Activated naive CD8-positive, alpha-beta T cell treated with anti-CD3 and anti-CD28 coated beads for 36 hours (primary cell): ENCODE results near the gene CMTM4. TPM values are rescaled to one million over a fixed set of nuclear protein-coding genes. Genes with fewer than 3 reads are reported as not detected.
"Not testable (repeated sequence)": the region's sequence is repeated elsewhere in the genome, so short reads cannot be mapped to it uniquely, and the experiment has no call there.

Experiments
- DNase-seq: peaks from one replicate; pipeline ENCODE4 v3.0.0; 2021
- H3K27ac Mint-ChIP-seq: one replicate; pipeline ENCODE4 v1.8.0; 2022; ENCODE audit warnings: mild to moderate bottlenecking, moderate library complexity, mixed read lengths
- H3K27me3 Mint-ChIP-seq: one replicate; pipeline ENCODE4 v1.8.0; 2022; ENCODE audit warnings: mild to moderate bottlenecking, mixed read lengths
- H3K36me3 Mint-ChIP-seq: one replicate; pipeline ENCODE4 v1.8.0; 2021; ENCODE audit warnings: mild to moderate bottlenecking, mixed read lengths
- H3K4me1 Mint-ChIP-seq: one replicate; pipeline ENCODE4 v1.8.0; 2021; ENCODE audit warnings: mixed read lengths
- H3K4me3 Mint-ChIP-seq: one replicate; pipeline ENCODE4 v1.8.0; 2022; ENCODE audit warnings: mild to moderate bottlenecking, moderate library complexity, mixed read lengths
- H3K9me3 Mint-ChIP-seq: one replicate; pipeline ENCODE4 v1.8.0; 2022; ENCODE audit warnings: mixed read lengths
- total RNA-seq, 2 experiments: library from RNA; stranded (reverse); gene quantifications; one replicate each; pipeline ENCODE4 v1.2.3, GENCODE V29; 2021

The CMTM4 gene
- total RNA-seq, 2 experiments from 2014 or later, result 2.4 to 2.8 TPM

- H3K36me3 Mint-ChIP-seq, result no peaks in the 10 kb centered on the region
These were observed 46.8 kb downstream of the CMTM4 start for GRCh38 chr16:66649636-66650205.

GRCh38 chr16:66649167-66649566 is 47.4 kb downstream of the CMTM4 start:
- Mint-ChIP-seq H3K4me1 (peaks cover 13% of the 10 kb centered on the region), H3K9me3 (no peaks in the 10 kb centered on the region), H3K27ac (no peak overlapping the region), H3K4me3 (no peak overlapping the region), H3K36me3 (no peaks in the 10 kb centered on the region), H3K27me3 (peaks cover 2% of the 10 kb centered on the region)
- no peak for DNase-seq

More at GRCh38 chr16:66649636-66650205, 46.8 kb downstream of the CMTM4 start:
- Mint-ChIP-seq H3K27ac (no peak overlapping the region), H3K4me1 (peaks cover 13% of the 10 kb centered on the region), H3K9me3 (no peaks in the 10 kb centered on the region), H3K4me3 (no peak overlapping the region), H3K27me3 (peaks cover 5% of the 10 kb centered on the region)
- DNase-seq, result no peak

- Mint-ChIP-seq H3K27ac (no peak overlapping the region), H3K4me3 (no peak overlapping the region), H3K9me3 (no peaks in the 10 kb centered on the region), H3K27me3 (no peaks in the 10 kb centered on the region), H3K4me1 (peaks cover 11% of the 10 kb centered on the region), H3K36me3 (no peaks in the 10 kb centered on the region)
- no peak for DNase-seq
These were observed 48.7 kb downstream of the CMTM4 start for GRCh38 chr16:66647866-66648265.

GRCh38 chr16:66641387-66641786 is 55.2 kb downstream of the CMTM4 start:
- Mint-ChIP-seq H3K4me3 (no peak overlapping the region), H3K4me1 (no peaks in the 10 kb centered on the region), H3K27ac (no peak overlapping the region), H3K9me3 (no peaks in the 10 kb centered on the region), H3K27me3 (no peaks in the 10 kb centered on the region), H3K36me3 (no peaks in the 10 kb centered on the region)
- no peak for DNase-seq

- no peaks in the 10 kb centered on the region for H3K27me3 Mint-ChIP-seq
- no peak overlapping the region for H3K27ac Mint-ChIP-seq
- H3K4me3 Mint-ChIP-seq, result no peak overlapping the region
- H3K36me3 Mint-ChIP-seq, result no peaks in the 10 kb centered on the region
- no peaks in the 10 kb centered on the region for H3K4me1 Mint-ChIP-seq
- H3K9me3 Mint-ChIP-seq, result no peaks in the 10 kb centered on the region
- DNase-seq, result no peak
These were observed 55.7 kb downstream of the CMTM4 start for GRCh38 chr16:66640724-66641314.

GRCh38 chr16:66639091-66639885 is 57.3 kb downstream of the CMTM4 start:
- H3K9me3 Mint-ChIP-seq, result no peaks in the 10 kb centered on the region

GRCh38 chr16:66637806-66638205 is 58.7 kb downstream of the CMTM4 start:
- no peak for DNase-seq
- no peaks in the 10 kb centered on the region for H3K27me3 Mint-ChIP-seq
- no peak overlapping the region for H3K4me3 Mint-ChIP-seq
- no peaks in the 10 kb centered on the region for H3K4me1 Mint-ChIP-seq
- no peaks in the 10 kb centered on the region for H3K9me3 Mint-ChIP-seq
- no peaks in the 10 kb centered on the region for H3K36me3 Mint-ChIP-seq
- no peak overlapping the region for H3K27ac Mint-ChIP-seq

More at GRCh38 chr16:66639091-66639885, 57.3 kb downstream of the CMTM4 start:
- Mint-ChIP-seq H3K4me1 (no peaks in the 10 kb centered on the region), H3K27me3 (no peaks in the 10 kb centered on the region), H3K27ac (no peak overlapping the region), H3K36me3 (no peaks in the 10 kb centered on the region), H3K4me3 (no peak overlapping the region)
- no peak for DNase-seq

- H3K4me1 Mint-ChIP-seq, result no peaks in the 10 kb centered on the region
- H3K36me3 Mint-ChIP-seq, result no peaks in the 10 kb centered on the region
- no peaks in the 10 kb centered on the region for H3K9me3 Mint-ChIP-seq
- no peak overlapping the region for H3K27ac Mint-ChIP-seq
- DNase-seq, result no peak
- no peaks in the 10 kb centered on the region for H3K27me3 Mint-ChIP-seq
- no peak overlapping the region for H3K4me3 Mint-ChIP-seq
These were observed 60.3 kb downstream of the CMTM4 start for GRCh38 chr16:66636199-66636598.

- Mint-ChIP-seq H3K27ac (no peak overlapping the region), H3K9me3 (no peaks in the 10 kb centered on the region), H3K4me3 (no peak overlapping the region), H3K4me1 (no peaks in the 10 kb centered on the region), H3K27me3 (no peaks in the 10 kb centered on the region), H3K36me3 (no peaks in the 10 kb centered on the region)
- DNase-seq, result no peak
These were observed 61.1 kb downstream of the CMTM4 start for GRCh38 chr16:66635406-66635805.

- H3K27me3 Mint-ChIP-seq, result no peaks in the 10 kb centered on the region
- no peak for DNase-seq
- no peak overlapping the region for H3K4me3 Mint-ChIP-seq
- H3K4me1 Mint-ChIP-seq, result no peaks in the 10 kb centered on the region
- H3K36me3 Mint-ChIP-seq, result no peaks in the 10 kb centered on the region
- H3K9me3 Mint-ChIP-seq, result no peaks in the 10 kb centered on the region
- H3K27ac Mint-ChIP-seq, result no peak overlapping the region
These were observed 61.9 kb downstream of the CMTM4 start for GRCh38 chr16:66634527-66635196.

- H3K9me3 Mint-ChIP-seq, H3K4me1 Mint-ChIP-seq, H3K27ac Mint-ChIP-seq, H3K27me3 Mint-ChIP-seq, H3K36me3 Mint-ChIP-seq, DNase-seq, H3K4me3 Mint-ChIP-seq: not testable (repeated sequence)
These were observed 65.0 kb downstream of the CMTM4 start for GRCh38 chr16:66631558-66631957.

GRCh38 chr16:66630561-66631260 is 65.8 kb downstream of the CMTM4 start:
- not testable (repeated sequence) for H3K36me3 Mint-ChIP-seq, H3K27ac Mint-ChIP-seq, H3K9me3 Mint-ChIP-seq

GRCh38 chr16:66629856-66630255 is 66.7 kb downstream of the CMTM4 start:
- Mint-ChIP-seq H3K4me3 (no peak overlapping the region), H3K27me3 (no peaks in the 10 kb centered on the region), H3K36me3 (no peaks in the 10 kb centered on the region), H3K4me1 (no peaks in the 10 kb centered on the region), H3K27ac (no peak overlapping the region), H3K9me3 (no peaks in the 10 kb centered on the region)
- no peak for DNase-seq

More at GRCh38 chr16:66630561-66631260, 65.8 kb downstream of the CMTM4 start:
- H3K4me1 Mint-ChIP-seq, H3K4me3 Mint-ChIP-seq, DNase-seq, H3K27me3 Mint-ChIP-seq: not testable (repeated sequence)

- not testable (repeated sequence) for H3K27ac Mint-ChIP-seq, H3K4me1 Mint-ChIP-seq, H3K36me3 Mint-ChIP-seq, H3K27me3 Mint-ChIP-seq, H3K4me3 Mint-ChIP-seq, H3K9me3 Mint-ChIP-seq, DNase-seq
These were observed 68.7 kb downstream of the CMTM4 start for GRCh38 chr16:66627611-66628378.
